Epithelial cell of proximal tubule (primary cell): Measurements from ENCODE around the gene BCL2A1. TPM values are rescaled to one million over a fixed set of nuclear protein-coding genes. Genes with fewer than 3 reads are reported as not detected.
"Not testable (repeated sequence)": the region's sequence is repeated elsewhere in the genome, so short reads cannot be mapped to it uniquely, and the experiment has no call there.

Experiments used
- DNase-seq: peaks from one replicate; pipeline ENCODE4 v3.0.0-alpha.2; 2011; ENCODE audit warnings: low read depth
- H3K4me3 ChIP-seq: 2 replicates; pipeline ENCODE4 v1.5.1; 2011; ENCODE audit warnings: low read depth, mild to moderate bottlenecking, low read length
- total RNA-seq: library from RNA; depleted of rRNA; stranded (reverse); fragments of >200 nt; gene quantifications from 2 replicates; pipeline ENCODE4 v1.2.3, GENCODE V29; 2015
- TF ChIP-seq, protein P1 (sequence below): conservative IDR thresholded peaks from 2 replicates; pipeline ENCODE4 v1.5.1; 2012; ENCODE audit warnings: low read depth, mild to moderate bottlenecking, low read length

The BCL2A1 gene
- total RNA-seq, 1 donor from 2014 or later = 3.5 TPM

DNA sequence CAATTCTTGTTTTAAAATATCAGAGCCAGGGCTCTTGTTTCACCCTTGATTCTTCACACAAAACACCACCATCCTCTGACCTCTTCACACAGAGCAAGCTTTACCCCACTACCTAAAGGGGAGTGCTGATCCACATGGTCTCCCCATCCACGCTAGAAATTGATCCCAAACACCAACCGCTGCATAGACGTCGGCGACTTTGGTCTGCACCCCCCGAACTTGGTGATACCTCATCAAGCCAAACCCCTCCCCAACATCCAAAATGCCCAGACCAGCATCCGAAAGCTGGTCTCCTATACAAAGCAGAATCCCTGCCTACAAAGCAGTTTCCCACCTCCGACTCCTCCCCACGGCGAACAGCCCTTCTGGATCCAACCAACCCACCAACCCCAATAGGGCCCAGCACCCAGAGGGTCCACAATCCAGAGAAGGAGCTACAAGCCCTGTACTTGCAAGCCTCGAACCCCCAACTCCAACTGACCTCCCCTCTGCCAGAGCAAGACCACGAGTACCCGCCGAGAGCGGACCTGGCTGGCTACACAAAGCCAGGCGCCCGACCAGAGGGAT, 48.4 kb downstream of the BCL2A1 start:
- TF ChIP-seq, protein P1, sequence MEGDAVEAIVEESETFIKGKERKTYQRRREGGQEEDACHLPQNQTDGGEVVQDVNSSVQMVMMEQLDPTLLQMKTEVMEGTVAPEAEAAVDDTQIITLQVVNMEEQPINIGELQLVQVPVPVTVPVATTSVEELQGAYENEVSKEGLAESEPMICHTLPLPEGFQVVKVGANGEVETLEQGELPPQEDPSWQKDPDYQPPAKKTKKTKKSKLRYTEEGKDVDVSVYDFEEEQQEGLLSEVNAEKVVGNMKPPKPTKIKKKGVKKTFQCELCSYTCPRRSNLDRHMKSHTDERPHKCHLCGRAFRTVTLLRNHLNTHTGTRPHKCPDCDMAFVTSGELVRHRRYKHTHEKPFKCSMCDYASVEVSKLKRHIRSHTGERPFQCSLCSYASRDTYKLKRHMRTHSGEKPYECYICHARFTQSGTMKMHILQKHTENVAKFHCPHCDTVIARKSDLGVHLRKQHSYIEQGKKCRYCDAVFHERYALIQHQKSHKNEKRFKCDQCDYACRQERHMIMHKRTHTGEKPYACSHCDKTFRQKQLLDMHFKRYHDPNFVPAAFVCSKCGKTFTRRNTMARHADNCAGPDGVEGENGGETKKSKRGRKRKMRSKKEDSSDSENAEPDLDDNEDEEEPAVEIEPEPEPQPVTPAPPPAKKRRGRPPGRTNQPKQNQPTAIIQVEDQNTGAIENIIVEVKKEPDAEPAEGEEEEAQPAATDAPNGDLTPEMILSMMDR = no peak
- peak overlapping the region; percentile 80 for H3K4me3 ChIP-seq
- no peak for DNase-seq

DNA sequence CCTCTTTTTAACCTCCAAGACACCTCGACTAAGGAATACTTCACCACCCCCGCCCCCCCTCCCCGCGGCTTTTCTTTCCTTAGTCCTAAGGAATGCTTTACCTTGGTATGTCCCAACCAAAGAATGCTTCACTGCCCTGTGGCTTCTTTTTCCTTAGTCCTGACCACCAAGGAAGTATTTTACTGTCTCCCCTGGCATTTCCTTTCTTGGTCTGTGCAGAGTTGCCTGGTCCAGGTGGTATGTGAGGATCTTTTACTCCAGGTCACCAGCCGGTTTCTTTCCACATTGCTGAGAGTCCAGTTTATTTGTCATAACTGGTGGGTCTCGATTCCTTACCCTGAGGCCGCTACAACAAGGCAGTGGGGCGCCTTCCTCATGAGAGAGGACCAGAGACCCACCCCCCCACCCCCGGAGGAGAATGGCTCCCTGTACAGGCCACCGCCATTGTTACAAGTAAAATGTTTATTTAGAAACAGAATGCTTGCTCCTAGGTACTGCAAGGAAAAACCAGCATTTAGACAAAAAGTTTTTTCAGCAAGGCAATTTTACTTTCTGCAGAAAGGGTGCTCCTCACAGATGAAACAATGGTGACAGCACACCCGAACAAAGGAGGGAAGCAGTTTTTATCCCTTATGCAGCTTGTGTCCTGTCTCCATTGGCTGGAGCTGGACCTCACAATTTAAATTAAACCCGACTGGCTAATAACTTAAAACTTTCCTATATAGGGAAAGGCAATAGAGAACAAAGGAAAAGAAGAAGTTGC, 51.1 kb downstream of the BCL2A1 start:
- TF ChIP-seq, protein P1 = no peak
- no peak overlapping the region for H3K4me3 ChIP-seq
- DNase-seq = no peak

DNA sequence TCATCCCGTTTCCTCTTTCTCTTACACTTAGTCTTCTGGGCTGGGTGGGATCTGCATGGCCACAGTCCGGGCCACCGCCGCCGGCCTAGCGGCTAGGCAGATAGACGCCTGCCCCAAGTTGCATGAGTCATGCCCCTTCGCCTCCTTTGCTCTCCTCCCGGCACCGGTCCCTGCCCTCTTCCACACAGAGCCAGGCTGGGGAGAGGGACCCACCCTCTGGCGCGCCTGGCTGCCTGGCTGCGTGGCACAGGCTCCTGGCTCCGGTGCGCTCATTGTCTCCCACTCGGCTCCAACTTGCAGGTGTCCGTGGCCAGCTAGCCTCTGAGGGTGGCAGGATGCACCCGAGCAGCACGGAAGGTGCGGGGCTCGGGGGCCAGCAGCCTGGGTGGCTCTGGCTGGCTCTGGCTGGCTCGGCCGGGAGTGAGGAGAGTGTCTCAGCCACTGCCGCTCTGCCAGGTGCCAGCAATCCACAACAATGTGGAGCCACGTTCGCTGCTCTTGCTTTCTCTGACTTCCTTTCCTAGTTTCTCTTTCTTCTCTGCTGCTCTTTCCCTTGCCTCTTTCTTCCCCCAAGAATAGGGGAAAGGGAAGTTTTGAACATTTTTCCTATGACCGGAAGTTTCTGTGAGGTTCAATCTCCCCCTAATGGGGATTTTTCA, 51.8 kb downstream of the BCL2A1 start:
- TF ChIP-seq, protein P1 = no peak
- no peak overlapping the region for H3K4me3 ChIP-seq
- no peak for DNase-seq

DNA sequence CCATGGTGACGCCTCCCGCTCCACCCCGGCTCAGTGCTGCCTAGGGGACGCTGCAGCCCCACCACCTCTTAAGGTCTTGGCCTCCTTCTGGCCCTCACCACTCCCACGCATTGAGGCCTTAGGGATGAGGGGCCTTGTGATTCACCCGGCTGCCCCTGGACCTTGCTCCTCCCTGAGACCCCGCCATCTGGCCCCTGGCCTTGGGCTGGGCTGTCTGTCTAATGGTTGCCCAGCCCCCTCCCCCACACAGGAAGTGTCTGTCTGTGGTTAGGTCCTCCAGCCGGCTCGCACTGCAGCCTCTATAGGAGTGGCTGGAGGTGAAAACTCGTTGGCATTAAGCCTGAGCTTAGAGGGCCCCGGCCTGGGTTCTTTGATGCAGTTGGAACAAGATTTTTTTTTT, 52.7 kb downstream of the BCL2A1 start:
- H3K4me3 ChIP-seq = no peak overlapping the region
- TF ChIP-seq, protein P1 = no peak
- no peak for DNase-seq

DNA sequence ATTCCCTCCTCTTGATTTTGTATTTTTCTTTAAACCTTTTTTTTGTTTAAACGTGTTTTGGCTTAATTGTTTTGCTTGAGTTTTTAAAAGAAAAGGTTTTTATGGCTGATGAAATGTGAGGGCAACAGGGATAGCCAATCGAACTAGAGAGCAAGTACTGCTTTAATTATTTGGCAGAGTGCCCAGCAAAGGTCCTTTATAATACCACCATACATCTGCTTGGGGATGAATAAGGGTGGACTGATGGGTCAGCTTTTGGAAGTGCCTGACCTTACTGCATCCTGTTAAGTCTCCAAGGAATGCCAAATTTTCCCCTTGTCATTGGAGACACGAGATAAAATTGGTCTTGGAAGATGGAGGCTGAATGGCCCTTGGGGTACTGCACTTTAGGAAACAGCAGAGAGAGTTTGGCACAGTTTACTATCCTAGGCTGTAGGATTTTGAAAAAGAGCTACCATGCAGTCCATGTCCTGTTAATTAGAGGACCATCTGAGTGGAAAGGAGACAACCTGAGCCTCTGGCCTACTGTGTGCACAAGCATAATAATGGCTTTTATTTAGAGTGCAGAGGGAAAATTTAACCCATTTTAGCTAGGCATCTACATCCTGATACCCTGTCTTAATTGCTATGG, 54.4 kb downstream of the BCL2A1 start:
- H3K4me3 ChIP-seq = no peak overlapping the region
- TF ChIP-seq, protein P1 = no peak
- DNase-seq = no peak

DNA sequence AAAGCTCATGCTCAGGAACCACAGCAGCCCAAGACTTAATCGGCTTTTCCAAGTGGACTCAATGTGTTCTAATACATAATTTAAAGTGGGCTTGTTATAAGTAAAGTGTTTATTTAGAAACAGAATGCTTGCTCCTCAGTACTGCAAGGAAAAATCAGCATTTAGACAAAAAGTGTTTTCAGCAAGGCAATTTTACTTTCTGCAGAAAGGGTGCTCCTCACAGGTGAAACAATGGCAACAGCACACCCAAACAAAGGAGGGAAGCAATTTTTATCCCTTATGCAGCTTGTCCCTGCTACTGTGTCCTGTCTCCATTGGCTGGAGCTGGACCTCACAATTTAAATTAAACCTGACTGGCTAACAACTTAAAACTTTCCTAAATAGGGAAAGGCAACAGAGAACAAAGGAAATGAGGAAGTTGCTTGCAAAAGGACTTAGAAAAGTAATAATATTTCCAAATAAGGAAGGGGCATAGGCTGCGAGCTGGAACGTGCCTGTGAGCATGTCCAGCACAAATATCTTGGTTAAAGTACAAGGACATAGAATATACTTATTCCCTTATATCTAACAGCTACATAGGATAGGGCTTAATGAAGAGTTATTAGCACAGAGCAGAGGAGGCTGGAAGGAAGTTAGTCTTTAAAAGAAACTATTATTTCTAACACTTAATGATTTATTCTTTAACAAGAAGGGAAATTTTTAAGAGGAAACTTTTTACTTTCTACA, 55.1 kb downstream of the BCL2A1 start:
- DNase-seq, H3K4me3 ChIP-seq: not testable (repeated sequence)

DNA sequence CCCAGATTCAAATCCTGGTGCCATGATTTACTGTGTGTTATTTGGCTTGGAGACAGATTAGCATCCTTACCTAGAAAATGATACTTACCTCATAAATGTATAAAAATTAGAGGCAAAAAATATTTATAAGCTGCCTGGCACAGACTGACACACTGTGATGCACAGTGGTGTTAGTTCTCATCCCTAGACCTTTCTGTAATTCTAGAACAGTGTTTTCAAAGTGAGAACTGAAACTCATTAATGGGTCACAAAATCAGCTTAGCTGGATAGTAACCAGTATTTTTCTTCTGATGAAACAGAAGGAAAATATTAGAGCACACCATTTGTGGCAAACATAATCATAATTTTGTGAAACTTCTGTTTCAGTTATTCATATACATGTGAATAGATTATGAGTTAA, 56.3 kb downstream of the BCL2A1 start:
- H3K4me3 ChIP-seq = no peak overlapping the region
- TF ChIP-seq, protein P1 = no peak
- DNase-seq = no peak
